Prostate gland (tissue), 2 donors: Measurements from ENCODE around the gene HIPK3. TPM values are rescaled to one million over a fixed set of nuclear protein-coding genes. Genes with fewer than 3 reads are reported as not detected.

Experiments
- DNase-seq: peaks from one replicate; pipeline ENCODE4 v3.0.0-alpha.2; 2019; ENCODE audit warnings: low spot score
- H3K27ac ChIP-seq, 2 donors: fragments of 200-600 bp; sonication (generic); 2 replicates each; pipeline ENCODE4 v1.5.1; 2017 to 2019
- H3K27me3 ChIP-seq: fragments of 200-600 bp; sonication (generic); replicated peaks from 2 replicates; pipeline ENCODE4 v1.5.1; 2019; ENCODE audit not compliant: insufficient read depth
- H3K36me3 ChIP-seq, 2 donors: fragments of 200-600 bp; sonication (generic); 1 replicate in 1 of 2; 2 replicates in 1 of 2; pipeline versions ENCODE4 v1.5.1 to v1.8.1; 2017 to 2019
- H3K4me1 ChIP-seq: fragments of 200-600 bp; sonication (generic); replicated peaks from 2 replicates; pipeline ENCODE4 v1.5.1; 2019
- H3K4me3 ChIP-seq, 2 donors: fragments of 200-600 bp; sonication (generic); 2 replicates each; pipeline ENCODE4 v1.5.1; 2017 to 2019
- H3K9me3 ChIP-seq: fragments of 200-600 bp; sonication (generic); 2 replicates; pipeline ENCODE4 v1.5.1; 2017
- CTCF ChIP-seq, 4 experiments: fragments of 200-600 bp in 2 of 4; fragments of 450-650 bp in 2 of 4; sonication (generic) in 2 of 4; IDR thresholded peaks; 1 replicate in 3 of 4; 2 replicates in 1 of 4; pipeline ENCODE4 v1.5.1; 2016 to 2019; ENCODE audit warnings: antibody characterized with exemption in 4 of 4, mild to moderate bottlenecking in 2 of 4, moderate library complexity in 2 of 4
- POLR2A ChIP-seq: fragments of 450-650 bp; IDR thresholded peaks from one replicate; pipeline ENCODE4 v1.6.1; 2016; ENCODE audit warnings: antibody characterized with exemption, mild to moderate bottlenecking
- POLR2AphosphoS5 ChIP-seq: sonication (generic); formaldehyde crosslinking; IDR thresholded peaks from one replicate; pipeline ENCODE4 v1.6.1; 2017; ENCODE audit warnings: antibody characterized with exemption
- WGBS: methylation state at CpG from one replicate; pipeline ENCODE4 v1.1.5; 2018; 5-methylcytosine and 5-hydroxymethylcytosine counted together
- intact Hi-C: fragments of 100-400 bp; cut with DNase I; formaldehyde crosslinking; loops from one replicate; pipeline ENCODE4 v1.14.2; 2022
- total RNA-seq, 2 donors: library from RNA; depleted of rRNA; stranded (reverse); fragments of >200 nt; gene quantifications; one replicate each; pipeline ENCODE4 v1.1.0, GENCODE V29; 2016

The HIPK3 gene
- total RNA-seq, 2 donors from 2014 or later, result 90.4 to 97.2 TPM

- no peak for TF ChIP-seq POLR2A
- no peak for TF ChIP-seq CTCF (IDR thresholded peaks at IDR 0.05)
- TF ChIP-seq POLR2AphosphoS5, result no peak
- H3K4me1 ChIP-seq, result no peaks in the 10 kb centered on the region
- H3K9me3 ChIP-seq, result no peaks in the 10 kb centered on the region
- intact Hi-C loops, result no loop called here
- H3K4me3 ChIP-seq, result no peak overlapping the region
- no peak overlapping the region for H3K27ac ChIP-seq
- H3K27me3 ChIP-seq, result no peaks in the 10 kb centered on the region
- DNase-seq, result no peak
- H3K36me3 ChIP-seq, result no peaks in the 10 kb centered on the region
These were observed 7.7 kb downstream of the HIPK3 start for GRCh38 chr11:33264926-33265325.

- Histone ChIP-seq H3K36me3 (no peaks in the 10 kb centered on the region), H3K27ac (no peak overlapping the region), H3K4me1 (no peaks in the 10 kb centered on the region), H3K4me3 (no peak overlapping the region), H3K9me3 (no peaks in the 10 kb centered on the region), H3K27me3 (no peaks in the 10 kb centered on the region)
- no peak for DNase-seq
- intact Hi-C loops, result no loop called here
- WGBS, result 51% methylated on average over 8 of the region's 8 CpGs
- no peak for TF ChIP-seq POLR2AphosphoS5
- no peak for TF ChIP-seq POLR2A
- TF ChIP-seq CTCF (IDR thresholded peaks at IDR 0.05), result no peak
These were observed 9.4 kb downstream of the HIPK3 start for GRCh38 chr11:33266393-33267215.

- peaks cover 3% of the 10 kb centered on the region for H3K4me1 ChIP-seq
- no peak for DNase-seq
- H3K27ac ChIP-seq, result no peak overlapping the region
- intact Hi-C loops, result no loop called here
- no peaks in the 10 kb centered on the region for H3K36me3 ChIP-seq
- WGBS, result 37% methylated on average over 4 of the region's 4 CpGs
- TF ChIP-seq CTCF (IDR thresholded peaks at IDR 0.05) (no peak), POLR2A (no peak), POLR2AphosphoS5 (no peak)
- H3K4me3 ChIP-seq, result no peak overlapping the region
- H3K9me3 ChIP-seq, result no peaks in the 10 kb centered on the region
- H3K27me3 ChIP-seq, result no peaks in the 10 kb centered on the region
These were observed 11.9 kb downstream of the HIPK3 start for GRCh38 chr11:33268945-33269540.

- WGBS, result 95% methylated on average over 6 of the region's 6 CpGs
- Histone ChIP-seq H3K27me3 (no peaks in the 10 kb centered on the region), H3K27ac (no peak overlapping the region), H3K9me3 (no peaks in the 10 kb centered on the region), H3K4me1 (peaks cover 3% of the 10 kb centered on the region), H3K4me3 (no peak overlapping the region), H3K36me3 (no peaks in the 10 kb centered on the region)
- intact Hi-C loops, result no loop called here
- TF ChIP-seq POLR2A (no peak), CTCF (IDR thresholded peaks at IDR 0.05) (no peak), POLR2AphosphoS5 (no peak)
- no peak for DNase-seq
These were observed 12.6 kb downstream of the HIPK3 start for GRCh38 chr11:33269822-33270221.

GRCh38 chr11:33271059-33271458 lies 13.9 kb downstream of the HIPK3 start:
- 93% methylated on average over 3 of the region's 3 CpGs for WGBS
- Histone ChIP-seq H3K27me3 (no peaks in the 10 kb centered on the region), H3K27ac (no peak overlapping the region), H3K4me3 (no peak overlapping the region), H3K9me3 (no peaks in the 10 kb centered on the region), H3K4me1 (peaks cover 3% of the 10 kb centered on the region), H3K36me3 (no peaks in the 10 kb centered on the region)
- TF ChIP-seq POLR2AphosphoS5, result no peak
- no peak for TF ChIP-seq CTCF (IDR thresholded peaks at IDR 0.05)
- no peak for TF ChIP-seq POLR2A
- no peak for DNase-seq
- intact Hi-C loops, result no loop called here
